Measurements from ENCODE around the gene FBXW9.

GRCh38 chr19:12731337-12731736 lies 34.9 kb upstream of the FBXW9 start:
- no peak for TF ChIP-seq POLR2A (IDR thresholded peaks at IDR 0.05)
- TF ChIP-seq CTCF (IDR thresholded peaks at IDR 0.05), result no peak
- TF ChIP-seq POLR2AphosphoS5 (IDR thresholded peaks at IDR 0.05), result no peak
- no peak for TF ChIP-seq EP300 (IDR thresholded peaks at IDR 0.05)
